ENCODE measurements around the gene PKP1. TPM values are rescaled to one million over a fixed set of nuclear protein-coding genes. Genes with fewer than 3 reads are reported as not detected.

PKP1 gene
- total RNA-seq, 4 donors from 2014 or later, result 0.18 to 0.62 TPM; not detected in 2

DNA sequence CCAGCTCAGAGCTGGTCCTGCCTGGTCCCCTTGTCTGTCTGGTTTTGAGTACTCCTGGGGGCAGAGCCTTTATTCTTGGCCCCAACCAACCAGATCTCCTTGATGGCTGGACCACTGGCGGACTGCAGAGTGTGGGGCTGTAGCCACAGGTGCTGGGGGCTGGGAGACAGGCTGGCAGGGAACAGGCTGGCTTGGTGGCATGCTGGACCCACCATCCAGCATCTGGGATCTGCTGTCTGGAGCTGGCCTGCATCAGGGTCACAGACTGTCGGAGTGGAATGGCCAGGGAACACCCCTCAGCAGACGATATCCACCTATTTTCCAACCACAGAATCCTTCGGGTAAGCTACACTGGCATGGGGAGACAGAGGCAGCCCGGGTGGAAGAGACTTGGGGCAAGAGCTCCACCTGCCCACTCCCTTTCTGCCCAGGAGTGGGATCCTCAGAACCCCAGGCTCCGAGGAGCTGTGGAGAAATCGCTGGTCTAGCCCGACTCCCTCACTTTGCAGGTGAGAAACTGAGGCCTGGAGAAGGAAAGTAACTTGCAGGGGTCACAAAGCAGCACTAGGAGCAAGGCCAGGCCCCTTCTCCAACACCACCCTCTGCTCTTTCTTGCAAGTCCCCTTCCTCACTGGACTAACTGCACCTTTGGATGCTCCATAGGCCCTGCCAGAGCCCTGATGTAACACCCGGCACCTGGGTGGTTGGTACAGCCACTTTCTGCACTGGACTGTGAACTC, 53.6 kb downstream of the PKP1 start:
- intact Hi-C loops (cut with DNase I; ENCODE audit: low total_unique reads), result no loop called here
- no peaks in the 10 kb centered on the region for H3K4me1 ChIP-seq
- no peak for DNase-seq
- no peaks in the 10 kb centered on the region for H3K36me3 ChIP-seq
- H3K27ac ChIP-seq, result no peak overlapping the region
- H3K4me3 ChIP-seq, result no peak overlapping the region
- no peak for TF ChIP-seq POLR2A (IDR thresholded peaks at IDR 0.05)
- no peaks in the 10 kb centered on the region for H3K9me3 ChIP-seq
- no peaks in the 10 kb centered on the region for H3K27me3 ChIP-seq

DNA sequence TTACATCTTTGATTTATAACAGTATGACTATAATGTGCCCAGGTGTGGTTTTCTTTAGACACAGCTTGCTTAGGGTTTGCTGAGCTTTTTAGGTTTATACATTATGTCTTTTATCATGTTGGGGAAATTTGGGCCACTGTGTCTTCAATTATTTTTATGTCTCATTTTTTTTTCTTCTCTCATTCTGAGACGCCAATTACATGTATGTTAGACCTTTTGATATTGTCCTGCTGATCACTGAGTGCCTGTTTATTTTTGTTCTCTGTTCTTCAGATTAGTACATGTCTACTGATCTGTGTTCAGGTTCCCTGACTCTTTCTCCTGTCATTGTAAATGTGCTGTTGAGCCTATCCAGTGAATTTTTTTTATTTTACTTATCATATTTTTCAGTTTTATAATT, 58.1 kb downstream of the PKP1 start:
- no peak for TF ChIP-seq POLR2A (IDR thresholded peaks at IDR 0.05)
- TF ChIP-seq, protein P1, sequence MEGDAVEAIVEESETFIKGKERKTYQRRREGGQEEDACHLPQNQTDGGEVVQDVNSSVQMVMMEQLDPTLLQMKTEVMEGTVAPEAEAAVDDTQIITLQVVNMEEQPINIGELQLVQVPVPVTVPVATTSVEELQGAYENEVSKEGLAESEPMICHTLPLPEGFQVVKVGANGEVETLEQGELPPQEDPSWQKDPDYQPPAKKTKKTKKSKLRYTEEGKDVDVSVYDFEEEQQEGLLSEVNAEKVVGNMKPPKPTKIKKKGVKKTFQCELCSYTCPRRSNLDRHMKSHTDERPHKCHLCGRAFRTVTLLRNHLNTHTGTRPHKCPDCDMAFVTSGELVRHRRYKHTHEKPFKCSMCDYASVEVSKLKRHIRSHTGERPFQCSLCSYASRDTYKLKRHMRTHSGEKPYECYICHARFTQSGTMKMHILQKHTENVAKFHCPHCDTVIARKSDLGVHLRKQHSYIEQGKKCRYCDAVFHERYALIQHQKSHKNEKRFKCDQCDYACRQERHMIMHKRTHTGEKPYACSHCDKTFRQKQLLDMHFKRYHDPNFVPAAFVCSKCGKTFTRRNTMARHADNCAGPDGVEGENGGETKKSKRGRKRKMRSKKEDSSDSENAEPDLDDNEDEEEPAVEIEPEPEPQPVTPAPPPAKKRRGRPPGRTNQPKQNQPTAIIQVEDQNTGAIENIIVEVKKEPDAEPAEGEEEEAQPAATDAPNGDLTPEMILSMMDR (IDR thresholded peaks at IDR 0.05), result no peak
- no peaks in the 10 kb centered on the region for H3K4me1 ChIP-seq
- intact Hi-C loops (cut with DNase I; ENCODE audit: low total_unique reads), result no loop called here
- no peaks in the 10 kb centered on the region for H3K9me3 ChIP-seq
- DNase-seq, result no peak
- no peak overlapping the region for H3K4me3 ChIP-seq
- no peaks in the 10 kb centered on the region for H3K36me3 ChIP-seq
- no peak overlapping the region for H3K27ac ChIP-seq
- H3K27me3 ChIP-seq, result no peaks in the 10 kb centered on the region

DNA sequence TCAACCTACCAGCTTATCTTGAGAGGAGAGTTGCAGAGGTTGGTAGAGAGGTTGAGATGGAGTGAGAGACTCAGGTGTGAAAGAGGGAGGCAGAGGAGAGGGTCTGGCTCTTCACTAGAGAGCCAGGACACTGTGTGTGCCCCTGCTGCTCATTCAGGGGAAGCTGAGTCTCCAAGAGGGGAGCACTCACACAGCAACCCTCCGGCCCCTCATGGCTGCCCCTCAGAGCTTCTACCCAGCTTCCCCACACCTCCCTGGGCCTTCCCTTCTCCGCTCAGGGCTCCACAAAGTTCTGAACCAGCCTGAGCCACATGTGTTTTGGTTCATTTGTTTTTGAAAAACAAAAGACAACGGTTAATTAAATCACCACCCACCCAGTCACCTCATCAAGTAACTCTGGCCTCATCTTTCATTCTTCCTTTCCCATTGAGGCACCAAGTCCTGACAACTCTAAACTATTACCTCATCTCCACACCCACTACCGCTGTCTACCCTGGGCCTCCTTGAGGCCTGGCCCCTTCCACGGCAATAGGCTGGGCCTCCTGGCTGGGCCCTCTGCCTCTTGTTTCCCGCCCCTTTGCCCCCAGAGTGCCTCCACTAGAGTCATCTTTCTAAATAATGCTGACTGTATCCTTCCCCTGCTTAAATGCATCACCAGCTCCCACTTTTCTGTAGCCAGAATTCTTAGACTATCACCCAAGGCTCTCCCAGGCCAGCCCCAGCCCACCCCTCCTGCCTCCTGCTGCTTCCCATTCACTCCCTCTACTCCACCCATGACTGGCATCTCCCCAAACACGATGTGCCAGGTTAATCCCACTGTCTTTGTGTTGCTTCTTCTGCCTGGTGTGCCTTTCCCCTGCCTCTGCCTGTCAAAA, 61.1 kb downstream of the PKP1 start:
- DNase-seq, result no peak
- Histone ChIP-seq H3K27me3 (no peaks in the 10 kb centered on the region), H3K4me3 (no peak overlapping the region), H3K9me3 (no peaks in the 10 kb centered on the region), H3K4me1 (no peaks in the 10 kb centered on the region), H3K36me3 (no peaks in the 10 kb centered on the region), H3K27ac (no peak overlapping the region)
- TF ChIP-seq, protein P1 (IDR thresholded peaks at IDR 0.05), result no peak
- TF ChIP-seq POLR2A (IDR thresholded peaks at IDR 0.05), result no peak
- intact Hi-C loops (cut with DNase I; ENCODE audit: low total_unique reads), result no loop called here

DNA sequence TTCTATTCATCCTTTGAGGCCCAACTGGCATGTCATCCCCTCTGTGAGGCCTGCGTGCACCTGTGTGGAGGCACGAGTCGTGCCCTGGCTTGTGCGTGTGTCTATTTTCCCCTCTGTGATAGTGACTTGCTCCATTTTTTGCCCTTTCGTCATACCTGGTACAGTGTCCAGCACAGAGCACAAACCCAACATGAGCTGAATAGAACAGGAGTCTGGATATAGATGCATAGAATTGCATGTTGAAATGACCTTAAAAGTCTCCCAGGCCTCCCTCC, 61.7 kb downstream of the PKP1 start:
- intact Hi-C loops (cut with DNase I; ENCODE audit: low total_unique reads), result no loop called here
- no peak for DNase-seq
- Histone ChIP-seq H3K9me3 (no peaks in the 10 kb centered on the region), H3K36me3 (no peaks in the 10 kb centered on the region), H3K4me3 (no peak overlapping the region), H3K27me3 (no peaks in the 10 kb centered on the region), H3K27ac (no peak overlapping the region), H3K4me1 (no peaks in the 10 kb centered on the region)
- no peak for TF ChIP-seq POLR2A (IDR thresholded peaks at IDR 0.05)
- TF ChIP-seq, protein P1 (IDR thresholded peaks at IDR 0.05), result no peak

DNA sequence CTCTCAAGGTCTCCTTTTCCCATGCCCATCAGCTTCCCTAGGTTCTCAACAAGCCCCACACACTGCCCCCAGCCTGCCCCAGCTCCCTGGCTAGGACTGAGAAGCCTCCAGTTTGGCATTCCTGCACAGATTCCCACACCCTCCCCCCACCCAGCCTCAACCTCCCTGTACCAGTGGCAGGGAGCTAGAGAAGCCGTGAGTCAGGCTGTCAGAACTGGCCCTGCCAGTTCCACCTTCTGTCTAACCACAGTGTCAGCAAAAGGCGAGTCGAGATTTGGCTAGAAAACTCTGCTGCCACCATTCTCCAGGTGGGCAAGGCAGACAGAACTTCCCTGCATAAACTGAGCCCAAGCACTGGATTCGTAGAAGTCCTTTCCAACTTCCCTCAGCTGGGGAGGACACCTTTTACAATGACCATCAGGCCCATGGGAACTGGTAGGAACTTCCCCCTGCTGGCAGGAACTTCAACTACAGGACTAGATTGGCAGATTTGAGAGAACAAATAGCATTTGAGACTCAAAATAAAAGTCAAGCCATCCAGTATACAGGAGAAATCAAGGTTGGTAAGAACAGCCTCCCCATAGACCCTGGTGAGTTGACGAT, 63.1 kb downstream of the PKP1 start:
- Histone ChIP-seq H3K27me3 (no peaks in the 10 kb centered on the region), H3K4me1 (no peaks in the 10 kb centered on the region), H3K27ac (no peak overlapping the region), H3K9me3 (no peaks in the 10 kb centered on the region), H3K4me3 (no peak overlapping the region), H3K36me3 (no peaks in the 10 kb centered on the region)
- intact Hi-C loops (cut with DNase I; ENCODE audit: low total_unique reads), result no loop called here
- no peak for DNase-seq
- TF ChIP-seq, protein P1 (IDR thresholded peaks at IDR 0.05), result peak in 1 of 4 experiments; percentile 26
- no peak for TF ChIP-seq POLR2A (IDR thresholded peaks at IDR 0.05)
